Muscle of arm (tissue), 12 donors: ENCODE results near the gene ALX3. TPM values are rescaled to one million over a fixed set of nuclear protein-coding genes. Genes with fewer than 3 reads are reported as not detected.
"Not testable (repeated sequence)": the region's sequence is repeated elsewhere in the genome, so short reads cannot be mapped to it uniquely, and the experiment has no call there.

ENCODE experiments used
- DNase-seq: peaks from one replicate; pipeline ENCODE4 v3.0.0-alpha.2; 2013
- polyA plus RNA-seq, 12 donors: library from polyadenylated mRNA; unstranded; fragments of 120-200 nt; gene quantifications; one replicate each; pipeline ENCODE4 v1.2.1, GENCODE V29; 2013; ENCODE audit not compliant: insufficient read length in 12 of 12

The ALX3 gene
- polyA plus RNA-seq, 12 donors = 0.10 to 1.2 TPM; not detected in 10

DNA sequence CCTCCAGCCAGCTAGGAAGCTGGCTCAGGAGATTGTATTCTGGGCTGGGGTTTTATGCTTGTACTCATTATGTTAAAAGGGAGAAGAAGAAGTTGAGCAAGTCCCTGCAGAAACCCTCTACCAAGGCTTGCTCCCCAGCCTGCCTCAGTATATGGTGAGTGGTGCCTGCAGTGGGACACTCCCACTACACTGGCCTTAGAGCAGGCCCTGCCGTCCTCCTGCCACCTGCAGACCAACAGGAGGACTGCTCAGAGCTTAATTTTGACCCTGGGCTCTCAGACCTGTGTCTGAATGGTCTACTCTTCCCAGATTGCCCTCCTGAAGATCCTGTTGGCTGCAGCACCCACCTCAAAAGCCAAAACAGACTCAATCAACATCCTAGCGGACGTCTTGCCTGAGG lies 23.0 kb downstream of the ALX3 start:
- no peak for DNase-seq

- no peak for DNase-seq
These were observed 27.5 kb downstream of the ALX3 start for GRCh38 chr1:110043016-110043415.

DNA sequence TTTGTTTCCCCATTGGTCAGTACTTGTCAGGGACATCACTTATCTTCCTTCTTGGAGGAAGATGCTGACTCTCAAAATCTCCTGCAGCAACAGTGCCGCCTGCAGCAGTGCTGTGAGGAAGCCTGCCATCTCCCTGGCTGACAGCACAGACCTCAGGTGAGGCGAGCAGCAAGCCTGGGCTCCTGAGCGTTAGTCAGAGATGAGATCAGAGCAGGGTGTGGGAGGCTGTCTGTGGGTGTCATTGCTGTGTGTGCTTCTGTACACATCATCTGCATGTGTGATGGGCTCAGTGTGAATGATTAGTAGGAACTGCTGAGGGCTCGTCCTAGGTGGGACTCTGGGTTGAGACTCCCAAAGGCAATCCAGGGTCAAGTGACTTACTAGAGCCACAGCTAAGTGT lies 29.9 kb downstream of the ALX3 start:
- DNase-seq = no peak

- no peak for DNase-seq
These were observed 30.8 kb downstream of the ALX3 start for GRCh38 chr1:110039641-110040040.

DNA sequence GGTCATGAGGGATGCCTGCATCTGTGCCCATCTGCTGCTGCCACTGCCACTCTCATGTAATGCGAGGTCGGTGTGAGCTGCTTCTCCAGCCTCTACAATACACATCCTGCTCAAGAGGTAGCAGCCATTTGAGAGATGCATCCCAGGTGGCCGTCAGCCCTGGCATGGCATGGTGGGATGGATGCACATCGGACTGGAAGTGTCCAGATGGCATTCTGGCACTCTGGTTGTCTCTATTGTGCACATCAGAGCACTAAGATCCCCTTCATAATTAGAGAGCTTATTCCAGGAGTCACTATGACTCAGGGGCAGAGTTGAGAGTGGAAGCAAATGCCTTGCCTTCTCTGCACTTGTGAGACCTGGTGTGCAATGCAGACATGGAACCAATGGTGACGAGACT lies 32.2 kb downstream of the ALX3 start:
- no peak for DNase-seq

DNA sequence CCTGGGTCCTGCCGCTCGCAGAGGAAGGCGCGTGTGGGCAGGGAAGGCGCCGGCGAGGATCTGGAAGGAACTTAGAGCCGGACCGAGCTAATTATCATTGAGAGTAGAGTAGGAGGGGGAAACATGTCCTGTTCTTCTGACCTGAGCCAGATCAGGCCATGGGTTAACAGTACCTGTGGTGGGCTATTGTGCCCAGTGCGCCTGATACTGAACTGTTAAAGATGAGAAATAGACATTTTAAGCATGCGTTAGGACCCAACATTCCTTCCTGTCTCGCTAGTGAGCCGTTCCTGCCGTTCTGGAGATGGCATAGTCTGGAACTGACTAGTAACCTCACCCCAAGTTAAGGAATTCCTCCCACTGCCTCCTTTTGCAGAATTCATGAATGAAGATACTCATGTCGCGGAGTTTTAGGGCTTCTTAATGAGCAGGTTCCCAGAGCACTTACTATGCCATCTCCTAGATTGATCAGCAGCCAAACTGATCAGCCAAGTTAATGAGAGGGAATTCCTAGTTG lies 35.2 kb downstream of the ALX3 start:
- DNase-seq = no peak

GRCh38 chr1:110034451-110035235 lies 35.8 kb downstream of the ALX3 start, which contains the start of gene STRIP1:
STRIP1 (plus strand) TSS chr1:110034624; CDS start chr1:110034638, 14 bp downstream.
- peak; percentile 96 for DNase-seq

DNA sequence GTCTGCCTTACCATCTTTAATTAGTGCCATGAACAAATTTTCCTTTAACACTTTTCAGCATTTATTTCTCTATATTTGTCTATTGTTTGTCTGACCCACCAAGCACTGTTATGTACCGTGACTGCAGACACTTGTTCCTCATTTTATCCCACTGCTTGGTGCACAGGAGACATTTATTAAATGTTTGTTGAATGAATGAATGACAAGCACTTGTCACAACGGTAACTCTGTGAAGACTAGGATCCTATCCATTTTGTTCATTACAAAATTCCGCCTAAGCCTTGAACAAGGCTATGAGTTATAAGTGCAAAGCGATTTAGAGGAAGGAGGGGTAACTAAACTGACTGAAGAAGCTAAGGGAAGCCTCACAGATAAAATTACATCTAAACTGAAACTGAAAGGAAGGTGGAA lies 36.4 kb downstream of the ALX3 start:
- DNase-seq = no peak

DNA sequence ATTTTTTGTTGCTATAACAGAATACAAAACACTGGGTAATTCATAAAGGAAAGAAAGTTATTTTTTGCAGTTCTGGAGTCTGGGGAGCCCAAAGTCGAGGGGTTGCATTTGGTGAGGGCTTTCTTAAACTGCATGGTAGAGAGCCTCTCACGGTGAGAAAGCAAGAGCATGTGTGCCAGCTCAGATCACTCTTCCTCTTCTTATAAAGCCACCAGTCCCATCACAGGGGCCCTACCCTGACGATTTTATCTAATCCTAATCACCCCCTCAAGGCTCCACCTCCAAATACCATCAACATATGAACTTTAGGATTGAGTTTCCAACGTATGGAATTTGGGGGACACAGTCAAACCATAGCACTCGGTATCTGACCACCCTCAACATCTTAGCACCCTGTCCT lies 37.1 kb downstream of the ALX3 start:
- DNase-seq = no peak

- DNase-seq = no peak
These were observed 38.1 kb downstream of the ALX3 start for GRCh38 chr1:110032327-110032726.

GRCh38 chr1:110030687-110031086 lies 39.8 kb downstream of the ALX3 start:
- not testable (repeated sequence) for DNase-seq

DNA sequence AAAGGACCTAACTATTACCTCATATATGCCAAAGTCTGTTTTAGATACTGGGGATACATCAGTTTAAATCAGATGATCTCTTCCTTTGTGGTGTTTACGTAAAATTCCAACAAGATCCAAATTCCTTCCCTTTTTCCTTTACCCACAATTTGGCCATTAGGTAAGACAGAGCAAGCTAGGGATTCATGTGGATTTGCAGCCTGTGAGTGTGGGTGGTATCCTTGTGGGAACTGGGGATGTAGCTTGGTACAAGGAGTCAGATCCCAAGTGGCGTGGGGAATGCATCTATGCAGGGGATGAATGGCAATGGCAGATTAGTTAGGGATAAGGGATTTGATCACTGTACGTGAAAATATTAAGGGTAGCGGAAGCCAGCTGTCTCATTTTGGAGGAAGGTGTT lies 45.9 kb downstream of the ALX3 start:
- no peak for DNase-seq

DNA sequence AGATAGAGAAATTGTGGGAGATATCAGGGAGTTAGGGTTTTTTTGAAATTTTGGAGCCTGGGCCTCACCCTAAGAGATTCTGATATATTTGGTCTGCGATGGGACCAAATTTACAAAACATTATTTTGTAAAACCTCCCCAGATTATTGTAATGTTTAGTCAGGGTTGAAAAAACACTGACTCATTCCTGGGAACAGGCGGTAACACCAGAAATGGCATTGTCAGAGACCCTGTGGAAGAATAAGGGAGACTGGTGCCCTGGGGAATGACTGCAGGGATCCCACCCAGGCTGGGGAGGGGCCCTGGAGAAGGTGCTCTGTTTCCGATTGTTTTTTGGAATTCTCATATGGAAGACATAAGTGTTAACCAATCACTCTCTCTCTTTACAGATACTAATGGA lies 49.2 kb downstream of the ALX3 start:
- DNase-seq = no peak

- no peak for DNase-seq
These were observed 50.7 kb downstream of the ALX3 start for GRCh38 chr1:110019770-110020169.

- no peak for DNase-seq
These were observed 52.1 kb downstream of the ALX3 start for GRCh38 chr1:110018396-110018795.

DNA sequence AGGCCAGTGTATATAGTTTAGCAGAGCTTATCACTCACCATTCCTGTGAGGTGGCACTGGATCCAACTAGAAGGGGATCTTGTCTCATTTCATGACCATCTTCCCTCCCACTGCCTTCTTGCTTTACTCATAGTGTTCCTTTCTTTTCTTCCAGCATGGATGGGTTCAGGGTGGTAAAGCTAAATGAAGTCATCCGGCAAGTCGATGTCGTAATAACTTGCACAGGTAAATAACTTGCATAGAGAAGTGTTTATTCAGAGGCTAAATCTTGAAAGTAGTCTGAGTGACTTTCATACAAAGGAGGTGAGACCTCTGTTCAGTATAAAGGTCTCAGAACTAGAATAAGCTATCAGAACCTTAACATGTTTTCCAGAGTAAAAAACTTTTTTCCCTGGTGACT lies 52.7 kb downstream of the ALX3 start:
- DNase-seq = no peak

DNA sequence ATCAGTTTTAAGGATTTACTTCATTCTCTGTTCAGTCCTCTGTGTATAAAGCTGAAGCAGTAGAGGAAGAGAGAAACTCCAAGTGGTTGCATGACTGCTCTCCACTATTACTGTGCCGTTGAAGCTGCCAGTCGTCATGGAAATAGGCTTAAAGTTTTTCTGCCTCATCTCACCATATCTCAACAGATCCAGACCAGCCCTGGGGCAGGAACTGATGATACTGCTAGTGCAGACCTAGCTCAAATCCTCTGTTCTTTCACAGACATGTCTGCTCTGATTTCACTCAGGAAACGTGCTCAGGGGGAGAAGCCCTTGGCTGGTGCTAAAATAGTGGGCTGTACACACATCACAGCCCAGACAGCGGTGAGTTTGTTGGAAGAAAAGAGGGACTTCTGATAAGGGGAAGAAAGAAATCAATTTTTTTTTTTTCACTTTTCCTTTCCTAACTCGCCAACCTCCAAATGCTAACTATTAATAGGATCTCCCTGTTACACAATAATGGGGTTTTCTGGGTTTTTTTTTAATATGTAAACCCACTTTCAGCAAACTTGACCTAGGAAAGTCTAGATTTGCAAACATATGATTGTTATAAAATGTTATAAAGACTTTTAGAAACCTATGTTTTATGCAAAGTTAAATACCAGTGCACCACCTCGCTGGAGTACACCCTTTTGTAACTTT lies 58.2 kb downstream of the ALX3 start:
- DNase-seq = no peak

- DNase-seq = no peak
These were observed 58.9 kb downstream of the ALX3 start for GRCh38 chr1:110011527-110012041.
